GM12878 (cell line): ENCODE measurements around the gene DESI1. TPM values are rescaled to one million over a fixed set of nuclear protein-coding genes. Genes with fewer than 3 reads are reported as not detected.

Experiments
- ATAC-seq: fragments of 200-7000 bp; cut with Tn5 transposase; 3 replicates; pipeline ENCODE4 v1.9.1; 2020; ENCODE audit warnings: mild to moderate bottlenecking, moderate library complexity
- BruUV-seq: library from RNA; stranded (reverse); fragments of 400-500 nt; replicated peaks from 2 replicates; lab custom pipeline; 2021; lab: Mats Ljungman, UMichigan
- CTCF ChIA-PET: fragments of 300-600 bp; sonication (Branson Sonifier 250); formaldehyde crosslinking; extraction: SDS; loops from one replicate; lab custom pipeline; 2021; ENCODE audit warnings: inconsistent platforms; lab: Yijun Ruan, JAX
- POLR2A ChIA-PET: fragments of 350-600 bp; formaldehyde crosslinking; extraction: SDS; loops from one replicate; lab custom pipeline; 2021; ENCODE audit warnings: inconsistent platforms; lab: Charles Lee
- RAD21 ChIA-PET: fragments of 300-600 bp; sonication (Branson Sonifier 250); formaldehyde crosslinking; loops from one replicate; lab custom pipeline; 2023; ENCODE audit warnings: antibody characterized with exemption; ENCODE audit not compliant: unreplicated experiment; lab: Charles Lee
- SMC1A ChIA-PET: fragments of 300-600 bp; sonication (Branson Sonifier 250); formaldehyde crosslinking; loops from one replicate; lab custom pipeline; 2023; ENCODE audit not compliant: unreplicated experiment, uncharacterized antibody; lab: Charles Lee
- DNase-seq: peaks from one replicate; pipeline ENCODE4 v3.0.0-alpha.2; 2011; ENCODE audit warnings: low read depth, low spot score
- FAIRE-seq: peaks from 3 replicates; lab custom pipeline; 2011; peaks lifted over from hg19 to GRCh38; lab: Jason Lieb, UNC
- H2AFZ ChIP-seq: 2 replicates; pipeline ENCODE4 v1.6.0; 2011; ENCODE audit warnings: low read depth, low read length, control low read depth; ENCODE audit not compliant: control insufficient read depth
- H3K27ac ChIP-seq: 2 replicates; pipeline ENCODE4 v1.5.1; 2011; ENCODE audit warnings: control low read depth; ENCODE audit not compliant: control insufficient read depth, insufficient read depth
- H3K27me3 ChIP-seq, 2 experiments: replicated peaks in 1 of 2; 2 replicates each; pipeline versions ENCODE4 v1.6.0 to v1.6.1; 2011; ENCODE audit warnings: low read length in 1 of 2; ENCODE audit not compliant: control insufficient read depth in 2 of 2, insufficient read depth in 2 of 2
- H3K36me3 ChIP-seq, 2 experiments: 2 replicates each; pipeline ENCODE4 v1.5.1; 2011; ENCODE audit warnings: low read length in 1 of 2; ENCODE audit not compliant: control insufficient read depth in 2 of 2, insufficient read depth in 2 of 2
- H3K4me1 ChIP-seq: 2 replicates; pipeline ENCODE4 v1.6.1; 2011; ENCODE audit warnings: mild to moderate bottlenecking, low read length, moderate library complexity, mixed read lengths; ENCODE audit not compliant: control insufficient read depth, insufficient read depth
- H3K4me2 ChIP-seq: 2 replicates; pipeline ENCODE4 v1.6.0; 2011; ENCODE audit warnings: control low read depth; ENCODE audit not compliant: control insufficient read depth, insufficient read depth
- H3K4me3 ChIP-seq: fragments of 200-600 bp; sonication (generic); 2 replicates; pipeline ENCODE4 v1.5.1; 2016
- H3K79me2 ChIP-seq: 2 replicates; pipeline ENCODE4 v1.6.0; 2011; ENCODE audit warnings: low read length; ENCODE audit not compliant: control insufficient read depth, insufficient read depth
- H3K9ac ChIP-seq: 2 replicates; pipeline ENCODE4 v1.8.0; 2011; ENCODE audit warnings: low read length, control low read depth, mixed read lengths; ENCODE audit not compliant: control insufficient read depth, insufficient read depth
- H3K9me3 ChIP-seq: replicated peaks from 3 replicates; pipeline ENCODE4 v1.5.1; 2011; ENCODE audit warnings: mild to moderate bottlenecking, low read length; ENCODE audit not compliant: control insufficient read depth, insufficient read depth
- H4K20me1 ChIP-seq: 2 replicates; pipeline ENCODE4 v1.6.0; 2011; ENCODE audit not compliant: control insufficient read depth, insufficient read depth
- BMI1 ChIP-seq: fragments of 450-650 bp; IDR thresholded peaks from 2 replicates; pipeline ENCODE4 v1.6.1; 2016; ENCODE audit warnings: mild to moderate bottlenecking, moderate library complexity, borderline replicate concordance
- CBX3 ChIP-seq: fragments of 200-600 bp; sonication (generic); IDR thresholded peaks from 2 replicates; pipeline ENCODE4 v1.6.1; 2016; ENCODE audit warnings: low read depth, borderline replicate concordance
- CHD2 ChIP-seq: IDR thresholded peaks from 2 replicates; pipeline ENCODE4 v1.6.1; 2011; ENCODE audit warnings: low read depth, low read length, improper control_type of control experiment, borderline replicate concordance
- E4F1 ChIP-seq: fragments of 450-650 bp; IDR thresholded peaks from 2 replicates; pipeline ENCODE4 v1.6.1; 2018; ENCODE audit warnings: borderline replicate concordance, mild to moderate bottlenecking; ENCODE audit not compliant: partially characterized antibody
- LARP7 ChIP-seq: fragments of 450-650 bp; IDR thresholded peaks from 2 replicates; pipeline ENCODE4 v1.6.1; 2017; ENCODE audit warnings: mild to moderate bottlenecking
- NFXL1 ChIP-seq: fragments of 450-650 bp; IDR thresholded peaks from 2 replicates; pipeline ENCODE4 v1.6.1; 2017; ENCODE audit warnings: antibody characterized with exemption, mild to moderate bottlenecking, borderline replicate concordance
- PAX5 ChIP-seq: IDR thresholded peaks from 2 replicates; pipeline ENCODE4 v1.6.1; 2011; ENCODE audit warnings: low read depth, low read length, borderline replicate concordance
- POU2F2 ChIP-seq: IDR thresholded peaks from 3 replicates; pipeline ENCODE4 v1.6.1; 2011; ENCODE audit warnings: low read depth, mild to moderate bottlenecking, low read length, borderline replicate concordance
- SREBF1 ChIP-seq: IDR thresholded peaks from 2 replicates; pipeline ENCODE4 v1.6.1; 2012; ENCODE audit warnings: mild to moderate bottlenecking, low read length
- ZBTB11 ChIP-seq: fragments of 450-650 bp; formaldehyde crosslinking; IDR thresholded peaks from 2 replicates; pipeline ENCODE4 v1.5.0; 2022; ENCODE audit warnings: mild to moderate bottlenecking, missing genetic modification characterization
- ZNF274 ChIP-seq: IDR thresholded peaks from one replicate; pipeline ENCODE4 v1.8.0; 2011; ENCODE audit not compliant: insufficient read length, insufficient read depth
- WGBS: methylation state at CpG from one replicate; pipeline ENCODE4 v1.1.6; 2016; ENCODE audit warnings: low lambda C conversion rate; ENCODE audit not compliant: insufficient replicate concordance, insufficient coverage; ENCODE audit errors: missing lambda C conversion rate; 5-methylcytosine and 5-hydroxymethylcytosine counted together
- in situ Hi-C: fragments of 300-500 bp; cut with MboI; formaldehyde crosslinking; loops from 9 replicates; pipeline ENCODE4 v1.14.3; 2018; ENCODE audit warnings: mixed read lengths
- intact Hi-C: fragments of 100-400 bp; cut with micrococcal nuclease; formaldehyde crosslinking; loops from one replicate; pipeline ENCODE4 v1.14.2; 2022; ENCODE audit not compliant: unreplicated experiment
- polyA plus RNA-seq, 11 experiments: library from polyadenylated mRNA; depleted of rRNA in 4 of 11; unstranded in 6 of 11; stranded (reverse) in 5 of 11; fragments of >200 nt; fragmentation: Nextera tagmentation in 4 of 11; fragmentation: Illumina TruSeq in 1 of 11; extraction: Ambion mirVana in 4 of 11; extraction: Trizol in 1 of 11; gene quantifications; 1 replicate in 1 of 11; 2 replicates in 10 of 11; pipeline versions ENCODE4 v1.2.1 to v1.2.3, GENCODE V29; 2011 to 2016; ENCODE audit warnings: inconsistent platforms in 2 of 11, missing spikeins in 2 of 11, low read depth in 1 of 11
- total RNA-seq, 4 experiments: library from RNA; depleted of rRNA in 3 of 4; stranded (reverse); fragments of >200 nt in 3 of 4; fragmentation: Illumina TruSeq in 1 of 4; extraction: Trizol in 1 of 4; gene quantifications; 2 replicates each; pipeline versions ENCODE4 v1.2.1 to v1.2.3, GENCODE V29; 2013 to 2021
- TF ChIP-seq, protein P1 (sequence below): IDR thresholded peaks from 2 replicates; pipeline ENCODE4 v1.6.1; 2012; ENCODE audit warnings: mild to moderate bottlenecking, low read depth, low read length

Gene DESI1
- total and polyA plus RNA-seq, 10 of the 15 experiments (the other 5 are each of a cell fraction or from before 2014, with no cell fraction given), result 8.0 to 76.8 (median 40.6) TPM

- H3K4me3 ChIP-seq, result peak within 1 kb of the TSS; percentile 94
- peak within 1 kb of the TSS; percentile 74 for H3K9ac ChIP-seq
- ChIA-PET RAD21 (interaction anchor here (0.6 to 2.5 kb wide), 14 partner anchors 8 to 774 kb away, joined by 3 to 24 read pairs (median 5); partner anchors contain the start of genes DESI1, POLR3H, TEF and XRCC6), POLR2A (interaction anchor here (0.5 to 3.3 kb wide), 29 partner anchors 9 to 1517 kb away, joined by 3 to 74 read pairs (median 4); partner anchors contain the start of genes ACO2, DESI1, PHF5A and POLR3H), CTCF (interaction anchor here (0.6 to 4.9 kb wide), 15 partner anchors 9 to 185 kb away, joined by 3 to 29 read pairs (median 6); partner anchors contain the start of genes DESI1, POLR3H and XRCC6), SMC1A (interaction anchor here (0.6 to 4.6 kb wide), 8 partner anchors 8 to 177 kb away, joined by 3 to 22 read pairs (median 4); partner anchors contain the start of gene POLR3H)
- H3K4me1 ChIP-seq, result peaks cover 3% of the 10 kb centered on the region; the same call in 1 of the 2 replicates
- in situ Hi-C loops, result no loop called here
- peak within 1 kb of the TSS; percentile 66 for H3K27ac ChIP-seq
- no peaks in the 10 kb centered on the region for H4K20me1 ChIP-seq
- peak; percentile 98 for ATAC-seq
- BruUV-seq, result no TSS peak
- H3K27me3 ChIP-seq, result no peaks in the 10 kb centered on the region
- intact Hi-C loops, result loop anchor here (1.0 kb wide), 1 partner anchor 30 kb away; no protein-coding TSS in a partner anchor
- WGBS, result under 1% methylated on average over 50 of the region's 61 CpGs
- no peaks in the 10 kb centered on the region for H3K36me3 ChIP-seq
- H2AFZ ChIP-seq, result peak within 1 kb of the TSS; percentile 91
- peak; percentile 98 for DNase-seq
- peak; percentile 99 for FAIRE-seq
- H3K4me2 ChIP-seq, result peak within 1 kb of the TSS; percentile 72
- H3K9me3 ChIP-seq, result no peaks in the 10 kb centered on the region
- peaks cover 3% of the 10 kb centered on the region for H3K79me2 ChIP-seq
- TF ChIP-seq LARP7, result peak; percentile 54; the same call in 1 of the 2 replicates
- no peak for TF ChIP-seq ZBTB11 (CRISPR knock-in tag)
- no peak; the same call in 2 of the 3 replicates for TF ChIP-seq POU2F2
- TF ChIP-seq E4F1, result no peak
- 0 out of 2 replicates have a peak, but pooled peaks have one; percentile 12 for TF ChIP-seq PAX5
- no peak for TF ChIP-seq ZNF274
- no peak for TF ChIP-seq BMI1
- TF ChIP-seq SREBF1, result no peak
- TF ChIP-seq CBX3, result no peak
- TF ChIP-seq, protein P1, sequence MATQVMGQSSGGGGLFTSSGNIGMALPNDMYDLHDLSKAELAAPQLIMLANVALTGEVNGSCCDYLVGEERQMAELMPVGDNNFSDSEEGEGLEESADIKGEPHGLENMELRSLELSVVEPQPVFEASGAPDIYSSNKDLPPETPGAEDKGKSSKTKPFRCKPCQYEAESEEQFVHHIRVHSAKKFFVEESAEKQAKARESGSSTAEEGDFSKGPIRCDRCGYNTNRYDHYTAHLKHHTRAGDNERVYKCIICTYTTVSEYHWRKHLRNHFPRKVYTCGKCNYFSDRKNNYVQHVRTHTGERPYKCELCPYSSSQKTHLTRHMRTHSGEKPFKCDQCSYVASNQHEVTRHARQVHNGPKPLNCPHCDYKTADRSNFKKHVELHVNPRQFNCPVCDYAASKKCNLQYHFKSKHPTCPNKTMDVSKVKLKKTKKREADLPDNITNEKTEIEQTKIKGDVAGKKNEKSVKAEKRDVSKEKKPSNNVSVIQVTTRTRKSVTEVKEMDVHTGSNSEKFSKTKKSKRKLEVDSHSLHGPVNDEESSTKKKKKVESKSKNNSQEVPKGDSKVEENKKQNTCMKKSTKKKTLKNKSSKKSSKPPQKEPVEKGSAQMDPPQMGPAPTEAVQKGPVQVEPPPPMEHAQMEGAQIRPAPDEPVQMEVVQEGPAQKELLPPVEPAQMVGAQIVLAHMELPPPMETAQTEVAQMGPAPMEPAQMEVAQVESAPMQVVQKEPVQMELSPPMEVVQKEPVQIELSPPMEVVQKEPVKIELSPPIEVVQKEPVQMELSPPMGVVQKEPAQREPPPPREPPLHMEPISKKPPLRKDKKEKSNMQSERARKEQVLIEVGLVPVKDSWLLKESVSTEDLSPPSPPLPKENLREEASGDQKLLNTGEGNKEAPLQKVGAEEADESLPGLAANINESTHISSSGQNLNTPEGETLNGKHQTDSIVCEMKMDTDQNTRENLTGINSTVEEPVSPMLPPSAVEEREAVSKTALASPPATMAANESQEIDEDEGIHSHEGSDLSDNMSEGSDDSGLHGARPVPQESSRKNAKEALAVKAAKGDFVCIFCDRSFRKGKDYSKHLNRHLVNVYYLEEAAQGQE, result no peak
- peak; percentile 80 for TF ChIP-seq CHD2
- no peak for TF ChIP-seq NFXL1
Observed at GRCh38 chr22:41589391-41590241, 31.2 kb downstream of the DESI1 start, which contains the start of gene PMM1. TSS of gene PMM1 (minus strand) at chr22:41589840. CDS start at chr22:41589805, 35 bp downstream.
